Forelimb muscle (tissue), 1 donor: ENCODE results near the gene ADGRD1. TPM values are rescaled to one million over a fixed set of nuclear protein-coding genes. Genes with fewer than 3 reads are reported as not detected.

ENCODE experiments used
- DNase-seq: peaks from one replicate; pipeline ENCODE4 v3.0.0-alpha.2; 2013; ENCODE audit warnings: low read depth
- polyA plus RNA-seq: library from polyadenylated mRNA; unstranded; fragments of 120-200 nt; gene quantifications from one replicate; pipeline ENCODE4 v1.2.1, GENCODE V29; 2013; ENCODE audit not compliant: insufficient read length

The ADGRD1 gene
- polyA plus RNA-seq, 1 donor: 9.5 TPM

GRCh38 chr12:131133015-131133905, 179.6 kb downstream of the ADGRD1 start:
- no peak for DNase-seq

DNA sequence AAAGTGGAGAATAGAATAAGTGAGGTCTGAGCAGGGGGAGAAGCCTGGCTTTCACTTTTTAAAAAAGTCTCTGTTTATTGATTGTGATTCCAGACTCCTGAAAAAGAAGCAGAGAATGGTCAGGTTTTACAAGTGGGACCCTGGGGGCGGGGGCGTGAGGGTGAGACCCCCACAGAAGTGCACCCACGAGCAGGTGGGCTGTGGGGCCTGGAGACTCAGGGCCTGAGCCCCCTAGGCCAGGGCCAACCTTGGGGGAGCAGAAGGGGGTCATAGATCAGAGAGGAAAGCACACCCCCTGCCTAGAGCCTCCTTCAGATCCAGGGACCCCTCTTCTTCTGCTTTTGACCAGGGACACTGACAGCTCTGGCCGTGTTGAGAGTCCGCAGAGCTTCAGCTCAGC, 180.3 kb downstream of the ADGRD1 start:
- no peak for DNase-seq

DNA sequence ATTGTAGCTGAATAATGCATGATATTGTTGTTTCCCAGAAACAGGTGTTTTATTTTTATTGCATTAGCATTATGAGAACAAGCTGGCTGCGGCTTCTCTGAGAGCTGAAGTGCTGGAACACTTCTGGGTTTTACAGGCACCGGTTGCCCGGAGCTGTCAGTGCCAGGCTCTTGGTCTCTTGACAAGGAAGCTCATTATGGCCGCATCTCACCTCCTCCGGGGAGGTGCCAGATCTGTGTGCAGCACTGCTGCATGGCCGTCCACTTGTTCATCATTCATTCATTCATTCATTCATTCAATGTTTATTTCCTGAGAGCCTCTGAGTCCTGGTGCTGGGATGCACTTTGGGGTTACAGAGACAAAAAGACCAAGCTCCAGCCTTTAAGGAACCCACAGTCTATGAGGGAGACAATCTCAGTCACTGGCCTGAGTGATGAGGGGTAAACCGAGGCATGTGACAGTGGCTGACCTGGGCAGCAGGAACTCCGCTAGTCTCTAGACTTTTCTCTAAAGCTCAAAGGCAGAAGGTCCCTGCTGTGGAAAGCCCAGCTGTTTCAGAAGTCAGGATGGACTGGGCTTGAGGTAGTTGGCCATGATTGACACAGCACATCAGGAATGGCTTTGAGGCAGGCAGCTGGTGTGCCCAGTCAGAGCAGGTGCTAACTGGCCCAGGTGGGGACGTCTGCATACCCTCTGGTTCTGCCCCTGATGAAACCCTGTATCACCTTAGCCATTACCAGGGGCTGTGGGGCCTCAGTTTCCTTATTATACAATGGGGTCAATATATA, 181.0 kb downstream of the ADGRD1 start:
- no peak for DNase-seq

DNA sequence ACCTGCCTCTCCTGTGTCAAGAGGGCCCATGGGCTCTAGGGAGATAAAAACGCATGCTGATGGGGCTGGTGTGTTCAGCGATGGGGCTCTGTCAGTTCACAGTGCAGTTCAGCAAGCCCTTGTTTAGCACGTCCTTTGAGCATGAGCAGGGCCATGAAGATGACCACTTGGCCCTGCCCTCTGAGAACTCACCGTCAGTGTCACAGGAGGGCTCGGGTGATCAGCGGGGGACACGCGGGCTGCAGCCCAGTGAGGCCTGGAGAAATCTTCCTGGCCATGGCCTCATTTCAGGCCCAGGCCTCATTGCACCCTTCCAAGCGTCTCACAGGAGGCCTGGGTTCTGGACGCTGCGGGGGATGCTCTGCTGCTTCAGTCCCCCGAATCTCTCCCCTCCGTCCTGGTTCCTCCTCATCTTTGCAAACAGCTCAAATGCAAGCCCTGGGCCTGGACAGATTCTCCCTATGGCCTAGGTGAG, 181.6 kb downstream of the ADGRD1 start:
- no peak for DNase-seq

DNA sequence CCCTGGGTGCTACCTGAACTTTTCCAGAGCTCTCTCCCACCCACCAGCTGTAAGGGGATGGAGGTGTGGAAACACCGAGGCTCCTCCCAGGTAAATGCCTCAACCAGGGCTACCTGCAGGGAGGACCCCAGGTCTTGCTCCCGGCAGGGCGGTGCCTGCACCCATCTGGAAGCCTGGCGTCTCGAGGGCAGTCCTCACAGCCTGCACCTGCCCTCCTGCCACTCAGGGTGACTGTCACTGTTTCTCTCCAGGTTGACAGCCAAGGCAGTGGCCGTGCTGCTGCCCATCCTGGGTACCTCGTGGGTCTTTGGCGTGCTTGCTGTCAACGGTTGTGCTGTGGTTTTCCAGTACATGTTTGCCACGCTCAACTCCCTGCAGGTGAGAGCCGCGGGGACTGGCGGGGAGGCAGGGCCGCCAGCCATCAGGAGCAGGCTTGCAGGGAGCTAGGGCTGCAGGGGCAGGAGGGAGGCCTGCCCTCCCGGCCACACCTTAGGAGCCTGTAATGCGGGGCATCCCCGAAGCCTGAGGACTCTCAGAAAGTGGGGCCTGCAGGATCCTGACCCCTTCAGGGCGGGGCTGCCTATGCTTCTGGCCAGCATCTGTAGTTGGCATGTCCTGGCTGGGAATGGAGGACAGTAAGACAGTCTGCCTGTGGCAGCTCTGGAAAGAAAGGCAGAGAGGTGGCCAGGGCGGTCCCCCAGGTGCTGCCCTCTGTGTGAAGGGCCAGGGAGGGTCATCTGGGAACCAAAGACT, 182.3 kb downstream of the ADGRD1 start:
- no peak for DNase-seq

DNA sequence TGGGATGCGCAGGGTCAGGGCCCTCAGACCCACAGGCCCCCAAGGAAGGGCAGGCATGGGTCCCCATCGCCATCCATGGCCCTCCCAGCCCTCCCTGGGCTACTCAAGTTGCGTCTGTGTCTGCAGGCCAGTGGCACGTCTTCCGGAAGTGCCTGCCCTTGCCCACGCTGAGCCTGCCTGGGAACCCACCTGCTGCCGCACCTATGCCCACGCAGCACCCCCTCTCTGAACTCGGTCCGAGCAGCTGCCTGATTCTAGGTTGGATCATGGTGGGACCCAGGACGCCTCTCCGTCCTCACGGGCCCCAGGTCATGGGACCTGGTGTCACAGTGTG, 182.8 kb downstream of the ADGRD1 start:
- no peak for DNase-seq

DNA sequence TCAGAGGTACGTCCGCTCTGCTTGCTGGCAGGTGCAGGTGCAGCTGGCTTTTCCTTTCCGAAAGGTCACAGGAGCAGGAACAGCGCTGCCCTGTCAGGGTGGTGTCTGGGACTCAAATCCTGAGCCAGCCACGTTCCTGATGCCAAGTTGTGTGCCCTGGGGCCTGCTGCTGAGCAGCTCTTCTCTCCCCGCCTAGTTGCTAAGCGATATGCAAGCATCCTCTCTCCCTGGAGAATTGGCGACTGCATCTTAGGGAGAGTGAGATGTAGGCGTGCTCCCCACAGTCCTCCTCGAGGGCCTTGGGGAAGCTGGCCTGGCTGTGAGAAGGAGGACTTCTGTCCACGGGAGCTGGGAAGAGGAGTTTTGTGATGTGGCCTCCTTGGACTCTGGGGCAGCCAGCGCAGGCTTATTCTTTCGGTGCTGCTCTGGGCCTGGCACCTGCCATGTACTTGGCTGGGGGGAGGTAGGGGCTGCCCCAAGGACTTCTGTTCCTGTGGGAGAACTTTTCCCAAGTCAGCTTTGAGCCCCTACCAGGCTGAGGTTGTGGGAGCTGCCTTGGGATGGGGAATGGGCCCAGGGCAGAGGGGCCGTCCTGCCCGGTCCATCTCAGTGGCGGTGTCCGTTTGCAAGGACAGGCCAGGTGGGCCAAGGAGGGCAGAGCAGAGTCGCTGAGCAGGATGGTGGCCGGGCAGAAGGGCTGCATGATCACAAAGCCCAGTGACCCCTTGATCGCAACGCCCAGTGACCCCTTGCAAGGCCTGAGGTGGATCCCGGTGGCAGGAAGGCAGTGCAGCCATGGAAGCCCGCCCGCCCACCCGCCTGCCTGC, 183.5 kb downstream of the ADGRD1 start:
- no peak for DNase-seq

DNA sequence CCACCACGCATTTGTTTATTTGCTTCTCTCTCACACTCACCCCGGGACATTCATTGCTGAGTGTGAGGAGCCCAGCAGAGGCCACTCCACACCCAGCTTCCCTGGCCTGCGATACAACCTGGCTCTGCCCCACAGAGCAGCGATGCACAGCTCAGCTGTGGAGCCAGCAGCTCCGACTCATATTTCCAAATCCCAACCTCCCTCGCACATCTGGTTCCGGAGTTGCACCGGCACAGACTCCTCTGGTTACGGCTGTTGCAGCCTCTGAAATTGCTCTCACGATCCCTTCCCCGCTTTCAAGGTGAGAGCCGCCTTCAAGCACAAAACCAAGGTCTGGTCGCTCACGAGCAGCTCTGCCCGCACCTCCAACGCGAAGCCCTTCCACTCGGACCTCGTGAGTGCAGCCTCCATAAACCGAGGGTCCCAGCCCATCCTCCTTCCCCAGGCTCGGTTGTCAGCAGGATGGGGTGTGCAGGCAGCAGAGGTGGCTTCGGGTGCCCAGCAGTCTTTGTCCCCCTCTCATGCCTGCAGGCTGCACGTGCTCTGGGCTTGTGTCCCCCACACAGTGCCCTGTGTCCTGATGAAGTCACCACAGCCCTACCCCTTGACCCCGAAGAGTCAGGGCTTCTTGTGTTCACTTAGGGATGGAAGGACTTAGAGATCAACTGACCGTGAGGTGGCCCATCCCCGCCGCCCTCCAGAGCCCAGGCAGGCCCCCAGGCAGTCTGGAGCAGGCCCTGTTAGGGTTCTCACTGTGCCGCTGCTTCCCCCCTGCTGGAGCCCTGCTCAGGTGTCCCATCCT, 184.3 kb downstream of the ADGRD1 start:
- DNase-seq: peak; percentile 55

GRCh38 chr12:131138638-131139362, 185.1 kb downstream of the ADGRD1 start:
- no peak for DNase-seq

- no peak for DNase-seq
These were observed 185.8 kb downstream of the ADGRD1 start for GRCh38 chr12:131139363-131140068.

- DNase-seq: no peak
These were observed 186.3 kb downstream of the ADGRD1 start for GRCh38 chr12:131140069-131140435.

- no peak for DNase-seq
These were observed 187.0 kb downstream of the ADGRD1 start for GRCh38 chr12:131140697-131141096.

DNA sequence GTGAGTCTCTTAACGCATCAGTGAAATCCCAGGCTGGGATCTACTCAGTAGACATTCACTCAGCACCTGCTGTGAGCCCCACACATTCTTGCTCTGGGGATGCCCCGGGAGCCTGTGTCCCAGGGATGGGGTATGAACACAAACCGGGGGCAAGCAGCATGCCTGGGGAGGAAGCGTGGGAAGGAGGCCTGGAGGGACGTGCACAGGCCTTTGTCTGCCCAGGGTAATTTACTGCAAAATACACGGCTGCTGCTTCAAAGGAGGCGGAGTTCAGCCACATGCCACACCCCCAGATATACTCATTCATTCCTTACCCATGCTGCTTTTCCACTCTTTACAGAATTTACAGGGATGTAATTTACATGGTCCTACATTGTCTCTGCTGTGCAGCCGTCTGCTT, 187.8 kb downstream of the ADGRD1 start:
- no peak for DNase-seq

DNA sequence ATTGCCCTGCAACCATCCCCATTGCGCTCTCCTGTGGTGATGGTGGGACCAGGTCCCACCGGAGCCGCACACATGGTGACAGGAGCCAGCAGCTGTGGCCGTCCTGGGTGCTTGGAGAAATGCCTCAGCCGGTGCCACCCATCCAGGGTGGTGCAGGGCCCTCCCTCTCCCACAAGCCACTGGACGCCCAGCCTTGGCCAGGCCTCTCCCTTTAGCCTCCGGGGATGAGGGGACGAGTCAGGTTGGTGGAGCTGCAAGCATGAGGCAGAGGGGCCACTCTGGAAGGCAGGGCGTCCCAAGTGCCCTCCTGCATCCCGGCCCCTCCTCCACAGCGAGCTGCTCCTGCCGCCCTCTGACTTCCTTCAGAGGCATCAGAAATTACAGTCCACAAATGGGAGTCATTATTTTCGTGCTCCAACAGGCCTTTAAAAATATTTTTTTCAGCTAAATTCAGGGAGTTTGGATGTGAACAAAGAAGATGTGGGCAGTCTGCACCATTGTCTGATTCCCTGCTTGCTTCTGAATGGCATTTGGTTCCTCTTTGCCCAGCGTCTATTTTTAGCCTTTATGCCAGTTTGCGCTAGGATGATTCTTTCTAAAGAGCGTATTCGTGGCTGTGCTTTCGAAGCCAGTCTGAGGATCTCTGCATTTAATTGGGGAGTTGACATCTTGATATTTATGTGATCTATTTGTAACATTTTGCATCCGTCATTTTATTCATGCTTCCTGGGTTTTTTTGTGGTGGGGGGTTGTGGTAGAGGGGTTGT, 189.4 kb downstream of the ADGRD1 start:
- no peak for DNase-seq

DNA sequence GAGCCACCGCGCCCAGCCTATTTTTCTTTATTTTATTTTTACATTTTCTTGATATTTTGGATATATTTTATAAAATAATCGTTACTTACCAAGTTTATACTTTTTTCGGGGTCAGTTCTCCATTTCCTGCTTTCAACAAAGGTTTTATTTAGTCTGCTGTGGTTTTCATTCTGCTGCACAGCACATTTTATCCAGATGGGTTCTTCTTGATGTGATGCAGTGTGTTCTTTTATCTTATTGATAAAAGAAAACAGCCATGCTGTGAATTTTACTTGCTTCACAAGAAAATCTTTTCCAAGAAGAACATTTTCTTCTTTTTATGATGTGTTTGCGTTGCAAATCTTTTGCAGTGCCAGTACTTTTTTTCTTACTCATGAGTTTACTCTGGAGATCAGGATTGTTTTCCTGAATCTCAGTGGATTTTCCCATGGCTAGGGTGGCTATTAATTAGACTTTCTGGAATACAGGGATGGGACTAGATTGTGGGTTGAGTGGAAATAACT, 192.5 kb downstream of the ADGRD1 start:
- no peak for DNase-seq

- DNase-seq: no peak
These were observed 193.6 kb downstream of the ADGRD1 start for GRCh38 chr12:131147293-131147692.

DNA sequence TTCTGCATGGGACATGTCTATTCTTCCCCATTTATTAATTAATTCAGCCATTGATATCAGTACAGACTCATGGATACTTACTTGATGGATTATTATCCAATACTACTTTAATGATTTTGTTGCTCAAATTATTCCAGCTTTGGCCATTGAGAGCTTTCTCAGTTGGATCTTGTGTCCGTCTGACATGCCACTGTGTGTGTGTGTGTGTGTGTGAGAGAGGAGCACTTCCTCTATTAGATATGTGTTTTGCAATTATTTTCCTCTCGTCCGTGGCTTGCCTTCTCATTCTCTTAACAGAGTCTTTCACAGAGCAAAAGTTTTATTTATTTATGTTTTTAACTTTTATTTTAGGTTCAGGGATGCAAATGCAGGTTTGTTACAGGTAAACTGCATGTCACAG, 194.2 kb downstream of the ADGRD1 start:
- DNase-seq: no peak
